ENCODE results near the gene CBLC.

Gene CBLC

GRCh38 chr19:44756089-44756562 lies 21.6 kb upstream of the CBLC start:
- H3K9me3 ChIP-seq (ENCODE audit: insufficient read depth, low read length): no peaks in the 10 kb centered on the region
- H3K36me3 ChIP-seq (replicated peaks; ENCODE audit: low read depth, low read length): peaks cover 76% of the 10 kb centered on the region
- H3K9ac ChIP-seq (ENCODE audit: low read length): no peak overlapping the region
- TF ChIP-seq CTCF (IDR thresholded peaks at IDR 0.05; ENCODE audit: low read depth, low read length): no peak
- TF ChIP-seq EZH2phosphoT487 (IDR thresholded peaks at IDR 0.05; ENCODE audit: low read depth): no peak
- no peaks in the 10 kb centered on the region for H3K27me3 ChIP-seq (ENCODE audit: low read depth, low read length)
- H3K4me3 ChIP-seq (ENCODE audit: low read length): no peak overlapping the region
- peak overlapping the region; percentile 97; the same call in 1 of the 2 replicates for H3K27ac ChIP-seq (ENCODE audit: low read length)
- H3K4me2 ChIP-seq (ENCODE audit: low read length): no peak overlapping the region
- peaks cover 42% of the 10 kb centered on the region for H3K4me1 ChIP-seq (ENCODE audit: low read length)
- peaks cover 17% of the 10 kb centered on the region for H4K20me1 ChIP-seq (ENCODE audit: insufficient read depth, low read length)
- H3K79me2 ChIP-seq (ENCODE audit: low read length): peaks cover 44% of the 10 kb centered on the region
- H2AFZ ChIP-seq (ENCODE audit: low read depth, low read length): no peak overlapping the region

- no peak overlapping the region for H3K9ac ChIP-seq (ENCODE audit: low read length)
- H2AFZ ChIP-seq (ENCODE audit: low read depth, low read length): no peak overlapping the region
- H3K79me2 ChIP-seq (ENCODE audit: low read length): peaks cover 35% of the 10 kb centered on the region
- H3K9me3 ChIP-seq (ENCODE audit: insufficient read depth, low read length): no peaks in the 10 kb centered on the region
- H3K4me2 ChIP-seq (ENCODE audit: low read length): no peak overlapping the region
- H4K20me1 ChIP-seq (ENCODE audit: insufficient read depth, low read length): peaks cover 17% of the 10 kb centered on the region
- no peak overlapping the region for H3K27ac ChIP-seq (ENCODE audit: low read length)
- no peak overlapping the region for H3K4me3 ChIP-seq (ENCODE audit: low read length)
- TF ChIP-seq CTCF (IDR thresholded peaks at IDR 0.05; ENCODE audit: low read depth, low read length) (no peak), EZH2phosphoT487 (IDR thresholded peaks at IDR 0.05; ENCODE audit: low read depth) (no peak)
- no peaks in the 10 kb centered on the region for H3K27me3 ChIP-seq (ENCODE audit: low read depth, low read length)
- H3K4me1 ChIP-seq (ENCODE audit: low read length): peaks cover 32% of the 10 kb centered on the region
- H3K36me3 ChIP-seq (replicated peaks; ENCODE audit: low read depth, low read length): peaks cover 69% of the 10 kb centered on the region
Measured at GRCh38 chr19:44757057-44757734, 20.5 kb upstream of the CBLC start.

GRCh38 chr19:44757735-44758505 lies 19.8 kb upstream of the CBLC start:
- Histone ChIP-seq H3K27ac (ENCODE audit: low read length) (no peak overlapping the region), H3K79me2 (ENCODE audit: low read length) (peaks cover 28% of the 10 kb centered on the region), H3K4me3 (ENCODE audit: low read length) (no peak overlapping the region), H3K9ac (ENCODE audit: low read length) (no peak overlapping the region), H3K36me3 (replicated peaks; ENCODE audit: low read depth, low read length) (peaks cover 62% of the 10 kb centered on the region), H2AFZ (ENCODE audit: low read depth, low read length) (no peak overlapping the region), H3K4me2 (ENCODE audit: low read length) (no peak overlapping the region), H3K4me1 (ENCODE audit: low read length) (peaks cover 24% of the 10 kb centered on the region), H3K9me3 (ENCODE audit: insufficient read depth, low read length) (no peaks in the 10 kb centered on the region), H3K27me3 (ENCODE audit: low read depth, low read length) (no peaks in the 10 kb centered on the region), H4K20me1 (ENCODE audit: insufficient read depth, low read length) (peaks cover 17% of the 10 kb centered on the region)
- TF ChIP-seq EZH2phosphoT487 (IDR thresholded peaks at IDR 0.05; ENCODE audit: low read depth) (no peak), CTCF (IDR thresholded peaks at IDR 0.05; ENCODE audit: low read depth, low read length) (no peak)

- Histone ChIP-seq H3K4me1 (ENCODE audit: low read length) (peaks cover 22% of the 10 kb centered on the region), H3K27me3 (ENCODE audit: low read depth, low read length) (no peaks in the 10 kb centered on the region), H3K79me2 (ENCODE audit: low read length) (peaks cover 28% of the 10 kb centered on the region), H3K4me3 (ENCODE audit: low read length) (no peak overlapping the region), H3K36me3 (replicated peaks; ENCODE audit: low read depth, low read length) (peaks cover 62% of the 10 kb centered on the region), H2AFZ (ENCODE audit: low read depth, low read length) (no peak overlapping the region), H3K27ac (ENCODE audit: low read length) (no peak overlapping the region), H3K9me3 (ENCODE audit: insufficient read depth, low read length) (no peaks in the 10 kb centered on the region), H4K20me1 (ENCODE audit: insufficient read depth, low read length) (peaks cover 17% of the 10 kb centered on the region), H3K9ac (ENCODE audit: low read length) (no peak overlapping the region), H3K4me2 (ENCODE audit: low read length) (no peak overlapping the region)
- TF ChIP-seq EZH2phosphoT487 (IDR thresholded peaks at IDR 0.05; ENCODE audit: low read depth): no peak
- TF ChIP-seq CTCF (IDR thresholded peaks at IDR 0.05; ENCODE audit: low read depth, low read length): no peak
Measured at GRCh38 chr19:44758596-44758995, 19.1 kb upstream of the CBLC start.

Measured in OCI-LY3 (cell line).